Lower leg skin (tissue), 3 donors: ENCODE results near the gene HSPA6.
"Not testable (repeated sequence)": the region's sequence is repeated elsewhere in the genome, so short reads cannot be mapped to it uniquely, and the experiment has no call there.

Experiments
- CTCF ChIP-seq, 3 donors: fragments of 450-650 bp; IDR thresholded peaks; one replicate each; pipeline ENCODE4 v1.5.1; 2016; ENCODE audit warnings: antibody characterized with exemption in 3 of 3, mild to moderate bottlenecking in 3 of 3, moderate library complexity in 2 of 3
- POLR2A ChIP-seq, 2 donors: fragments of 450-650 bp; IDR thresholded peaks; one replicate each; pipeline ENCODE4 v1.6.1; 2016 to 2017; ENCODE audit warnings: antibody characterized with exemption in 2 of 2, mild to moderate bottlenecking in 1 of 2, moderate library complexity in 1 of 2

- not testable (repeated sequence) for TF ChIP-seq CTCF, POLR2A (IDR thresholded peaks at IDR 0.05)
Observed at GRCh38 chr1:161554340-161554739, 30.0 kb downstream of the HSPA6 start.
